ENCODE measurements around the gene DOCK9.
"Not testable (repeated sequence)": the region's sequence is repeated elsewhere in the genome, so short reads cannot be mapped to it uniquely, and the experiment has no call there.

Gene DOCK9

GRCh38 chr13:98766697-98767096, 211.2 kb downstream of the DOCK9 start:
- no peak for DNase-seq

- DNase-seq = no peak
Measured at GRCh38 chr13:98765996-98766519, 211.8 kb downstream of the DOCK9 start.

- no peak for DNase-seq
Measured at GRCh38 chr13:98761986-98762616, 215.8 kb downstream of the DOCK9 start.

GRCh38 chr13:98761126-98761985, 216.5 kb downstream of the DOCK9 start:
- DNase-seq = no peak

GRCh38 chr13:98755729-98756128, 222.1 kb downstream of the DOCK9 start:
- no peak for DNase-seq

GRCh38 chr13:98755116-98755515, 222.7 kb downstream of the DOCK9 start:
- no peak for DNase-seq

DNA sequence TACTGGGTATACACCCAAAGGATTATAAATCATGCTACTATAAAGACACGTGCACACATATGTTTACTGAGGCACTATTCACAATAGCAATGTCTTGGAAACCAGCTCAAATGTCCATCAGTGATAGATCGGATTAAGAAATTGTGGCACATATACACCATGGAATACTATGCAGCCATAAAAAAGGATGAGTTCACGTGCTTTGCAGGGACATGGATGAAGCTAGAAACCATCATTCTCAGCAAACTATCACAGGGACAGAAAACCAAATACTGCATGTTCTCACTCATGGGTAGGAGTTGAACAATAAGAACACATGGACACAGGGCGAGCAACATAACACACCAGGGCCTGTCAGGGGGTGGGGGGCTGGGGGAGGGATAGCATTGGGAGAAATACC, 223.4 kb downstream of the DOCK9 start:
- not testable (repeated sequence) for DNase-seq

GRCh38 chr13:98752467-98753290, 225.2 kb downstream of the DOCK9 start, which contains the start of gene SLC15A1:
SLC15A1 (minus strand) TSS chr13:98752672; CDS start chr13:98752598, 74 bp downstream.
- no peak for DNase-seq

- no peak for DNase-seq
Measured at GRCh38 chr13:98751861-98752466, 225.9 kb downstream of the DOCK9 start.

DNA sequence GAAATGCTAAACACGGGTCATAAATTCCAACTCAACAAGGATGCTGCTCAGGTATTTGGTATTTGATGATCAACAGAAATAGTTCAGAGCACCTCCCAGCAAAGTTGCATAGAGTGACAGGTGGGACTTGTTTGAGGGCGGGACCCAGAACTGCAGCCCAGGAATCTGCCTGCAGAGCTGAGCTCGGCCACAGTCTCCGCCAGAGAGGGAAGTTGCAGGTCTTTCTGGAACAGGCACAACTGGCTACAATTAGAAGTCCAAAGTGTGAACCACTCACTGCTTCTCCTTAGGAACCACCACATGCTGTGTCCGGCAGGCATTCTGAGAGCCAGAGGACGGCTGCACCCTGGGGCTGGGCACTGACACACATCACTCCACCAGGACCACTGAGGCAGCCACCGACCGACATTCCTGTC, 226.5 kb downstream of the DOCK9 start:
- DNase-seq = no peak

DNA sequence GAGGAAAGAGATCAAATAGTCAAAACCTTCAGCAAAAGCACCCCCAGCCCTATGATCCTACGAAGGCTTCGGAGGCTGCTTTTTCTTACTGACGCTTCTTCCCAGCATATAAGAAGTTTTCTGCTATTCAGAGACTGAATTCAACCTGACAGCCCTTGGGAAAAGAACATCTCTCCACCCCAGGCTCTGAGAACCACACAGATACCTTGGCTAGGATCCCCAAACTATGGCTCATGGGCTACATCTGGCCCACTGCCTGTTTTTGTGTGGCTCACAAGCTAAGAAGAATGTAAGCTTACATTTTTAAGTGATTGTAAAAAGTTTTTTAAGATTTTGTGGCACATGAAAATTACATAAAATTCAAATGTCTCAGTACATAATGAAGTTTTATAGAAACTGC, 228.4 kb downstream of the DOCK9 start:
- no peak for DNase-seq

DNA sequence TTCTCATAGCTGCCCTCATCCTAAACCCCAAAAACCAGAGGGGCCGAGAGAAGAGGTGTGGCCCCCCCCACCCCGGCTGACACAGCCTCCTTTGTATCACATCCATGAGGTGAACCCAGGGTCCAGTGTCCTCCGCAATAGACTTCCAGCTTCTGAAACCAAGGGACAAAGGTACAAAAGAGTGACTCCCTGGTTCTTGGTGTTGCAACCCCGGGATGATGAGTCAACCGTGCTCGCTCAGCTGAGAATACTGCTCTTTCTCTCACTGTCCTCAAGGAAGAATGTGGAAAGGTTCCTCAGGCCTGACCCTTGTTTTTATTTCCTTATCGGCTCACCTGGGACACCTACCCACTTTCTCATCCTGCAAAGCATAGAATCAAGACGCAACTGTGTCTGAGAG, 230.9 kb downstream of the DOCK9 start:
- no peak for DNase-seq
